ENCODE results near the gene WDR36. TPM values are rescaled to one million over a fixed set of nuclear protein-coding genes. Genes with fewer than 3 reads are reported as not detected.

The WDR36 gene
- total and polyA plus RNA-seq, 2 of the 8 experiments (the other 6 are each of a cell fraction or from before 2014, with no cell fraction given), result 9.3 to 41.8 TPM

- TF ChIP-seq, protein P1, sequence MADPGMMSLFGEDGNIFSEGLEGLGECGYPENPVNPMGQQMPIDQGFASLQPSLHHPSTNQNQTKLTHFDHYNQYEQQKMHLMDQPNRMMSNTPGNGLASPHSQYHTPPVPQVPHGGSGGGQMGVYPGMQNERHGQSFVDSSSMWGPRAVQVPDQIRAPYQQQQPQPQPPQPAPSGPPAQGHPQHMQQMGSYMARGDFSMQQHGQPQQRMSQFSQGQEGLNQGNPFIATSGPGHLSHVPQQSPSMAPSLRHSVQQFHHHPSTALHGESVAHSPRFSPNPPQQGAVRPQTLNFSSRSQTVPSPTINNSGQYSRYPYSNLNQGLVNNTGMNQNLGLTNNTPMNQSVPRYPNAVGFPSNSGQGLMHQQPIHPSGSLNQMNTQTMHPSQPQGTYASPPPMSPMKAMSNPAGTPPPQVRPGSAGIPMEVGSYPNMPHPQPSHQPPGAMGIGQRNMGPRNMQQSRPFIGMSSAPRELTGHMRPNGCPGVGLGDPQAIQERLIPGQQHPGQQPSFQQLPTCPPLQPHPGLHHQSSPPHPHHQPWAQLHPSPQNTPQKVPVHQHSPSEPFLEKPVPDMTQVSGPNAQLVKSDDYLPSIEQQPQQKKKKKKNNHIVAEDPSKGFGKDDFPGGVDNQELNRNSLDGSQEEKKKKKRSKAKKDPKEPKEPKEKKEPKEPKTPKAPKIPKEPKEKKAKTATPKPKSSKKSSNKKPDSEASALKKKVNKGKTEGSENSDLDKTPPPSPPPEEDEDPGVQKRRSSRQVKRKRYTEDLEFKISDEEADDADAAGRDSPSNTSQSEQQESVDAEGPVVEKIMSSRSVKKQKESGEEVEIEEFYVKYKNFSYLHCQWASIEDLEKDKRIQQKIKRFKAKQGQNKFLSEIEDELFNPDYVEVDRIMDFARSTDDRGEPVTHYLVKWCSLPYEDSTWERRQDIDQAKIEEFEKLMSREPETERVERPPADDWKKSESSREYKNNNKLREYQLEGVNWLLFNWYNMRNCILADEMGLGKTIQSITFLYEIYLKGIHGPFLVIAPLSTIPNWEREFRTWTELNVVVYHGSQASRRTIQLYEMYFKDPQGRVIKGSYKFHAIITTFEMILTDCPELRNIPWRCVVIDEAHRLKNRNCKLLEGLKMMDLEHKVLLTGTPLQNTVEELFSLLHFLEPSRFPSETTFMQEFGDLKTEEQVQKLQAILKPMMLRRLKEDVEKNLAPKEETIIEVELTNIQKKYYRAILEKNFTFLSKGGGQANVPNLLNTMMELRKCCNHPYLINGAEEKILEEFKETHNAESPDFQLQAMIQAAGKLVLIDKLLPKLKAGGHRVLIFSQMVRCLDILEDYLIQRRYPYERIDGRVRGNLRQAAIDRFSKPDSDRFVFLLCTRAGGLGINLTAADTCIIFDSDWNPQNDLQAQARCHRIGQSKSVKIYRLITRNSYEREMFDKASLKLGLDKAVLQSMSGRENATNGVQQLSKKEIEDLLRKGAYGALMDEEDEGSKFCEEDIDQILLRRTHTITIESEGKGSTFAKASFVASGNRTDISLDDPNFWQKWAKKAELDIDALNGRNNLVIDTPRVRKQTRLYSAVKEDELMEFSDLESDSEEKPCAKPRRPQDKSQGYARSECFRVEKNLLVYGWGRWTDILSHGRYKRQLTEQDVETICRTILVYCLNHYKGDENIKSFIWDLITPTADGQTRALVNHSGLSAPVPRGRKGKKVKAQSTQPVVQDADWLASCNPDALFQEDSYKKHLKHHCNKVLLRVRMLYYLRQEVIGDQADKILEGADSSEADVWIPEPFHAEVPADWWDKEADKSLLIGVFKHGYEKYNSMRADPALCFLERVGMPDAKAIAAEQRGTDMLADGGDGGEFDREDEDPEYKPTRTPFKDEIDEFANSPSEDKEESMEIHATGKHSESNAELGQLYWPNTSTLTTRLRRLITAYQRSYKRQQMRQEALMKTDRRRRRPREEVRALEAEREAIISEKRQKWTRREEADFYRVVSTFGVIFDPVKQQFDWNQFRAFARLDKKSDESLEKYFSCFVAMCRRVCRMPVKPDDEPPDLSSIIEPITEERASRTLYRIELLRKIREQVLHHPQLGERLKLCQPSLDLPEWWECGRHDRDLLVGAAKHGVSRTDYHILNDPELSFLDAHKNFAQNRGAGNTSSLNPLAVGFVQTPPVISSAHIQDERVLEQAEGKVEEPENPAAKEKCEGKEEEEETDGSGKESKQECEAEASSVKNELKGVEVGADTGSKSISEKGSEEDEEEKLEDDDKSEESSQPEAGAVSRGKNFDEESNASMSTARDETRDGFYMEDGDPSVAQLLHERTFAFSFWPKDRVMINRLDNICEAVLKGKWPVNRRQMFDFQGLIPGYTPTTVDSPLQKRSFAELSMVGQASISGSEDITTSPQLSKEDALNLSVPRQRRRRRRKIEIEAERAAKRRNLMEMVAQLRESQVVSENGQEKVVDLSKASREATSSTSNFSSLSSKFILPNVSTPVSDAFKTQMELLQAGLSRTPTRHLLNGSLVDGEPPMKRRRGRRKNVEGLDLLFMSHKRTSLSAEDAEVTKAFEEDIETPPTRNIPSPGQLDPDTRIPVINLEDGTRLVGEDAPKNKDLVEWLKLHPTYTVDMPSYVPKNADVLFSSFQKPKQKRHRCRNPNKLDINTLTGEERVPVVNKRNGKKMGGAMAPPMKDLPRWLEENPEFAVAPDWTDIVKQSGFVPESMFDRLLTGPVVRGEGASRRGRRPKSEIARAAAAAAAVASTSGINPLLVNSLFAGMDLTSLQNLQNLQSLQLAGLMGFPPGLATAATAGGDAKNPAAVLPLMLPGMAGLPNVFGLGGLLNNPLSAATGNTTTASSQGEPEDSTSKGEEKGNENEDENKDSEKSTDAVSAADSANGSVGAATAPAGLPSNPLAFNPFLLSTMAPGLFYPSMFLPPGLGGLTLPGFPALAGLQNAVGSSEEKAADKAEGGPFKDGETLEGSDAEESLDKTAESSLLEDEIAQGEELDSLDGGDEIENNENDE (IDR thresholded peaks at IDR 0.05; ENCODE audit: insufficient replicate concordance, low read length), result no peak
- TF ChIP-seq, protein P2, sequence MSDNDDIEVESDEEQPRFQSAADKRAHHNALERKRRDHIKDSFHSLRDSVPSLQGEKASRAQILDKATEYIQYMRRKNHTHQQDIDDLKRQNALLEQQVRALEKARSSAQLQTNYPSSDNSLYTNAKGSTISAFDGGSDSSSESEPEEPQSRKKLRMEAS (IDR thresholded peaks at IDR 0.05), result no peak
- TF ChIP-seq ZNF274 (IDR thresholded peaks at IDR 0.05; ENCODE audit: borderline replicate concordance, extremely low read depth, low read length), result no peak
- TF ChIP-seq KDM1A (IDR thresholded peaks at IDR 0.05; ENCODE audit: borderline replicate concordance, low read length), result no peak
- TF ChIP-seq, protein P3, sequence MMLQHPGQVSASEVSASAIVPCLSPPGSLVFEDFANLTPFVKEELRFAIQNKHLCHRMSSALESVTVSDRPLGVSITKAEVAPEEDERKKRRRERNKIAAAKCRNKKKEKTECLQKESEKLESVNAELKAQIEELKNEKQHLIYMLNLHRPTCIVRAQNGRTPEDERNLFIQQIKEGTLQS (IDR thresholded peaks at IDR 0.05; ENCODE audit: insufficient read depth, low read depth, low read length), result no peak
- no peak for TF ChIP-seq EZH2 (IDR thresholded peaks at IDR 0.05; ENCODE audit: low read depth, low read length, severe bottlenecking)
- no peak for TF ChIP-seq SIRT6 (IDR thresholded peaks at IDR 0.05; ENCODE audit: low read length)
Measured at GRCh38 chr5:111075520-111075919, 16.6 kb upstream of the WDR36 start (continued).
